NCI-H2081 (cell line): ENCODE measurements around the gene AIFM1.

Experiments used
- DNase-seq, 2 experiments: peaks; one replicate each; lab custom pipeline; 2025; lab: John Stamatoyannopoulos, UW

Gene AIFM1

DNA sequence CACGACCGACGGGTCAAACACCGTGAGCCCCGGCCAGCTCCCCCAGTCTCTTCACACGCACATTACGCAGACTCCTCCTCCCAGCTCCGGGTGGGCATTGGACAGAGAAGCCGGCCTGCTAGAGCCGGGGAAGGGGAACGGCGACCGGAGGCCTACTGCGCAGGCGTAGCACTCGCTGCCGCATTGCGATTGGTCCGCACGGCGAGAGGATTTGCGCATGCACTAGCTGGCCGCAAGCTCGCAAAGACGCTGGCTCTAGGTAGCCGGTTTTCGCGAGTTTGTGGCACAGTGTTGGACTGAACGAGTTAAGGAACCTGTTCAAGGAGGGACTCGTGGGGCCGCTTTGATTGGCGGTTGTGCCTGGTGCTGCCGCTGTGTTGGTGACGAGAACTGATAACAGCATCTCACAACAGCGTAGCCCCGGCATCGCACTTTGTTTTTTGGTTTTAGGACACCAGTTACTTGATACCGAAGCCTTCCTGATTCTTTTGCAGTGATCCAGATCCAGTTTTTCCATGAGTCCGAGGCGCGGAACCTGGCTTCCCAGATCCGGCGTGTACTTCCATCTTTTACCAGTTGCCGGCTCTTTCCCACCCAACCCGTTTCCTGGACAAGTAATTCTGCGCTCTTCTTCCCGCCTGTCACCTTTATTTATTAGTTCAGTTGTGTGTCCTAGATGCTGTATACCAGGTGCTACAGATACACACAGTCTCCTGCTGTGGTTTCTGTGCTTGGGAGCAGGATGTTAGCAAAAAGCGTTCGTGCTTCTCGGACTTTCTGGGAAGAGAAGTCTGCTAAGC lies at the start of gene AIFM1:
Gene AIFM1 (minus strand): TSS at position 139 of the 800 bp plus-strand sequence. CDS start 185 bp downstream, outside the sequence.
- peak; percentile 83 to 88 for DNase-seq

DNA sequence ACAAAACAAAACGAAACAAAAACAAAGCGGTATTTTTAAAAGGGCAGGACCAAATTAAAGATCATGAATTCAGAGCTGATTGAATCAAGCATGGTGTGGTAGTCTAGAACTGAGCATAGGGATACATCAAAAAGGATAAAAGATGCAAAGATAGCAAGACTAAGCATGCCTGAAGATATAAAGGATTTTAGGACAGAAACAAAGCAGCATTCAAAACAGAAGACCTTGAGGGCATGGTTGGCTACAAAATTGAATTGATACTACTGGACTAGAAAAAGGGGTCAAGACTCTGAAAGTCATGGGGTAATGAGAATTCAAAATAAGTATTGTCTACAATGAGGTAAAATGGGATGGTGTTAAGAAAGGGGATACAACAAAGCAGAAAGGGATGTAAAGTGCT lies 47.7 kb upstream of the AIFM1 start:
- no peak for DNase-seq

GRCh38 chrX:130212371-130212770 lies 46.7 kb upstream of the AIFM1 start:
- DNase-seq: no peak

DNA sequence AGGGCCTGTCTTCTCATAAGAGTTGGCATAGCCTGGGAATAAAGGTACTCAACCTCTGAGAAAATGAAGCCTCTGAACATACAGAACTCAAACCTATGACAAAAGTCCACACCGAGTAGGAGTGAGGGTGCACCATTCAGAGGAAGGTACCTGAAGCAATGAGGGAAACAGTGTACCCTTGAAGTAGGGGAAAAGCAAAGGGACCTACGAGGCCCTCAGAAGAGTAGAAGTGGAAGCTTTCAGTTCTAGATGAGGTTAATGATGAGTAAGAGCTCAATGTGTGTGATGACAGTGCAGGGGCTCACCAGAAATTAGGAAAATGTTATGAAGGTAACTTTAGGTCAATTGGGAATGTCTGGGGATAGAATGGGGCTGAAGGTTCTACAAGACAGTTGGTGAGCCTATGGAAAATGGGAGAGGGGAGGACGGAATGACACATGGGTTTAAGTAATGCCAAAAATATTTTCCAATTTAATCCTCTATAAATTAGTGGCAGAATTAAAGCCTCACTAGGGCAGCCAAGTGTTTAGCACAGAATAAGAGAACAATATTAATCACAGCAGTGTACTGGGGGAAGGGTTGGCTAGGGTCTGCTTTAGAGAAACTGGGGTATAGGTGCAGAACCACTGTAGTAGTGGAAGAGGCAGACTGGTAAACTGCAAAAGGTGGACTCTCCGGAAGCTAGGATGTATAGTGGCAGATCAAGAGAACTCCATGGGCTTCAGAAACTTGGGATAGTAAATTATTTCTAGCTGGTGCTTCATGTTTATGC lies 46.0 kb upstream of the AIFM1 start:
- no peak for DNase-seq

DNA sequence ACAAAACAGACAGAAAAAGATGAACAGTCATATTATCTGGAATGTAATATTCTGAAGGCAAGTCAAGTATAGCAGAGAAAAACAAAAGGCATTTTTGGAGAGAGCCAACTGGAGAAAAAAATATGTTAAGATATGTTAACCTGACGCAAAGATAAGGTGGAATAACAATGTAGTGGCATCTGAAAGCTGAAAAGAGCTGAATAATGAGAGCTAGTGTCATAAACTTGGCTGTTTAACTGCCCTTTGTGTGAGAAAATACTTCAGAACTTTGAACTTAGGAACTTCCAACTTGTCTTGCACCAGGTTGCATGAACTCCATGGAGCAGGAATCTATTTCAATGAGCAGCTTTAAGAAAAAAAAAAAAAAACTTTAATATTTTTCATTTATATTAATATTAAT lies 39.0 kb upstream of the AIFM1 start:
- no peak for DNase-seq

- no peak for DNase-seq
Observed at GRCh38 chrX:130197464-130197863, 31.8 kb upstream of the AIFM1 start.

DNA sequence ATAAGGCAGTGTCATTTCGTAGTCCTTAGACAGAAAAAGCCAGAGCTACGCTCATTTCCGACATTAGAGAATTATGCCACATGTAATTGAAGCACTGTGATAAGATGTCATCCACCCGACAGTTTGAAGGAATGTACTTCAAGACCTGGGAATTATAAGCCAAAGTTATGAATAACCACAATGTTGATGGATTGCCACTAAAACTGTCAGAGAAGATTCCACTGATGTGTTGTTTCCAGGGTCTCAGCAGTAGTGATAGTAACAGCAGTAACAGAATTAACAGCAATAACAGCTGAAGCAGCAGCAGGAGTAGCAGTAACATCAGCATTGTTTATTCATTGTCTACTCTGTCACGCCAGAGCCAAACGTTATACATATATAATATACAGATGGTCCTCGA lies 30.8 kb upstream of the AIFM1 start:
- no peak for DNase-seq

GRCh38 chrX:130190801-130191200 lies 25.2 kb upstream of the AIFM1 start:
- no peak for DNase-seq

- no peak for DNase-seq
Observed at GRCh38 chrX:130186651-130187050, 21.0 kb upstream of the AIFM1 start.

- no peak for DNase-seq
Observed at GRCh38 chrX:130184857-130185256, 19.2 kb upstream of the AIFM1 start.

GRCh38 chrX:130184168-130184567 lies 18.5 kb upstream of the AIFM1 start:
- no peak for DNase-seq

DNA sequence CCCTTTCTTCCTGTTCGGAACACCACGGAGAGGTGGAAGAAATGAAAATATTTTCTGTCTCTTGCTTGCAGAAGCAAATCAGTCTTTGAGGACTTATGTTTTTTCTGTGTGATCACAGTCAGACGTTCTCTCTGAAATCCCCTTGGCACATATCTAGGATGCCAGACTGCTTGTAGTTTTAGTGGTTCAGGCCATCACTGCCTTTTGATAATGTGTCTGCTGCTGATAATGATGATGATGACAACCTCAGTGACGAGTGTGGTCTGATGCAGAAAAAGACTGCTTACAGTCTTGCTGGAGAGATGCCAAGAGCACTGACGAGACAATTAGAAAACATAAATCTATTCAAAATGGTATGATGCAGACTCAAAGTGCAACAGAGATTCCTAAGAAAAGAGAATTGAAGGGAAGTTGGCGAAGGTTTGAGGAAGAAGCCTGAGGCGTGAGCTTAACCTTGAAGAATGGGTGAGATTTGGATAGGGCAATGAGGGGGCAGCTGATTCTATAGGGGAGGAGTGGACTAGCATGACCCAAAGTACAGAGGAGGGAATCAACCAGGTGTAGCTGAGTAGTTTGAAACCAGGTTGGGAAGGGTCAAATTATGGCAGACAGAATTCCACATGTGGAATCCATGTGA lies 14.1 kb upstream of the AIFM1 start:
- DNase-seq: no peak

- no peak for DNase-seq
Observed at GRCh38 chrX:130179170-130179569, 13.5 kb upstream of the AIFM1 start.

- no peak for DNase-seq
Observed at GRCh38 chrX:130176942-130177341, 11.3 kb upstream of the AIFM1 start.

DNA sequence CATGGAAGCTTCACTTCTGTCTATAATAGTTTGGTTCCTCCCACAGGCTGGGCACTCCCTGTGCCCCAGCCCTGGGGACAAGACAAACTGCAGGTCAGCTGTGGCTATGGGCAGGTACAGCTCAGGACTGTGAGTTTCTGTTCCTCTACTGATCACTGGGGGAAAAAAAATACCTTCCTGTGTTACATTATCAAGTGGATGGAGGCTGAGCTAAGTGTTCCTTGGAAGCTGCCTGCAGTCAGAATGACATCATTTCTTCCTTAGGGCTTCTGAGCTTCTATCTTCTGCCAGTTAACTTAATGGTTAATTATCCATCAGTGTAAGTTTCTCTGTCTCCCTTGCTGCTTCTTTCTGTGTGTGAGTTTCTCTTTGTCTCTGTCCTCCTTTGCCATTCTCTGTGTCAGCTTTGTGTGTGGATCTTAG lies 10.7 kb upstream of the AIFM1 start:
- DNase-seq: no peak

DNA sequence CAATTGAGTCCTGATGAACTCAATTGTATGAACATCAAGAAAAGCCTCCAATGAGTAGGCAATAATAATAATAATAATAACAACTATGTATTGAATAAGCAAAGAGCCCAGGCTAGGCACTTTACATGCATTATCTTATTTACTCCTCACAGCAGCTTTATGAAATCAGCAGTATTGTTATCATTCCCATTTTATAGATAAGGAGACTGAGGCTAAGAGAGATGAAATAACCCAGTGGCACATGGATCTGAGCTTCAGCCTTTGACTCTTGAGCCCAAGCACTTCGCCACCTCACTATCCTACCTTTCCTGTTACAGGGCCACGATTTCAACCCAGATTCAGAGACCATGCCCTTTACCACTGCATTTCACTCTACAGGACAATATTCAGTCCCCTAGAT lies 9.3 kb upstream of the AIFM1 start:
- DNase-seq: no peak

- DNase-seq: no peak
Observed at GRCh38 chrX:130174045-130174704, 8.5 kb upstream of the AIFM1 start.

DNA sequence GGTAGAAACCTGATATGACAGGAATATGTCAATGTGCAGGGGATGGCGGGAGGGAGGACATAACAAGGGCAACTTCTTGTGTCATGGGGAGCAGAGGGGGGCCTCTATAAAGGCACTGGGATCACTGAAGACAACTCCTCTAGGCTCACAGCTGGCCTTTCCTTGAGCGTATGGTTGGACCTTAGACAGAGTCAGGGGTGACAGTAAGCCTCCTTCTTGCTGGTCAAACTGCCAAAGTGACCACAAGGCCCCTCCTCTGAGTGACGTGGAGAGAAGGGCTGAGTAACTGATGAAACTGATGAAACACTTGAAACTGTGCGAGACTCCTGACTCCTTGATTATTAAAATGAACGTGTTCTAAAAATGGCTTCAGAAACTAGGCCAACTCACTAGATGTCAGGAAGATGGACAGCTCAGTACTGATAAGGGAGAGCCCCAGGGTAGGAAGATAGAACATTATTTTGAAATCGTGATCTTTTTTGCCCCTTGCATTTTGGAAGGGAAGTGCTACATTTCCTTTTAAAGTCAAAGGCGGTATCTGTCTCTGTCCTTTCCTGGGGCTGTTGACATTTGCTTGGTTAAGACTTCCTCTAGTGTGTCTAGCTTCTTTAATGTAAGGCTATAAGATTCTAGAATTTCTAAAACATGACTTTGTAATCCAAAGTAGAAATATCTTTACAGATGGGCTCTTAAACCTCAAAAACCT lies 7.7 kb upstream of the AIFM1 start:
- DNase-seq: no peak

- no peak for DNase-seq
Observed at GRCh38 chrX:130172127-130172845, 6.6 kb upstream of the AIFM1 start.

DNA sequence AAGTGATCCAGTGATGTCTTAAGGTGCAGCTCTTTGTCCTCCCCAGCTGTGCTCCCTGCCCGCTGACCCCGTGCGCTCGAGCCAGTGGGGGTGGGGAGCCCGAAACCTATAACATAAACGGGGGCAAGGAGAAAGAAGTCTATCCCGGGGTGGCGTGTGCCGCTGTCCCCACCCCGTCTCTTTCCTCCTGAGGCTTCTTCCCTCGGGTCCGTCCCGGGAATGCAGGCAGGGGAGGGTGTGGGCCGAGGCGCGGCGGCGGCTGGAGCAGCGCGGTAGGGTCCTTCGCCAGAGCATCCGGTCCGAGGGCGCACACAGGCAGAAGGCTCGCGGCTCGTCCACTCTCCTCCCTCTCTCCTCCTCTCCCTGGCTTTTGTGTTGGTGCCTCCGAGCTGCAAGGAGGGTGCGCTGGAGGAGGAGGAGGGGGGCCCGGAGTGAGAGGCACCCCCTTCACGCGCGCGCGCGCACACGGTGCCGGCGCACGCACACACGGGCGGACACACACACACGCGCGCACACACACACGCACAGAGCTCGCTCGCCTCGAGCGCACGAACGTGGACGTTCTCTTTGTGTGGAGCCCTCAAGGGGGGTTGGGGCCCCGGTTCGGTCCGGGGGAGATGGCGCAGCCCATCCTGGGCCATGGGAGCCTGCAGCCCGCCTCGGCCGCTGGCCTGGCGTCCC lies 5.9 kb upstream of the AIFM1 start, which contains the start of gene RAB33A:
Gene RAB33A (plus strand): TSS at position 517 of the 681 bp plus-strand sequence. CDS start 101 bp downstream, at position 618.
- DNase-seq: no peak
